A549 (cell line): ENCODE data around the gene PAK4. TPM values are rescaled to one million over a fixed set of nuclear protein-coding genes. Genes with fewer than 3 reads are reported as not detected.
A peak's percentile ranks its signal among the peaks of the same experiment; 100 is the strongest.

Experiments
- BCL3 ChIP-seq: fragments of >200 bp; sonication (Bioruptor Twin); formaldehyde crosslinking; IDR thresholded peaks from 3 replicates; pipeline ENCODE4 v1.6.1; 2016
- BHLHE40 ChIP-seq: IDR thresholded peaks from 2 replicates; pipeline ENCODE4 v1.6.1; 2012; ENCODE audit warnings: low read depth, low read length, inconsistent platforms
- CHD2 ChIP-seq: fragments of 150-350 bp; IDR thresholded peaks from 2 replicates; pipeline ENCODE4 v1.6.1; 2014; ENCODE audit warnings: low read length; ENCODE audit not compliant: partially characterized antibody
- E2F6 ChIP-seq: IDR thresholded peaks from 2 replicates; pipeline ENCODE4 v1.6.1; 2012; ENCODE audit warnings: low read depth, borderline replicate concordance
- EHF ChIP-seq: fragments of 250-450 bp; sonication (Bioruptor Pico); IDR thresholded peaks from 2 replicates; pipeline ENCODE4 v1.5.0; 2020; ENCODE audit warnings: mild to moderate bottlenecking
- EHMT2 ChIP-seq: fragments of 200-600 bp; sonication (generic); IDR thresholded peaks from 2 replicates; pipeline ENCODE4 v1.6.1; 2016; ENCODE audit warnings: antibody characterized with exemption, low read depth, mild to moderate bottlenecking, moderate library complexity
- ELK1 ChIP-seq: fragments of 150-350 bp; IDR thresholded peaks from 2 replicates; pipeline ENCODE4 v1.6.1; 2014; ENCODE audit warnings: low read depth, mild to moderate bottlenecking, low read length
- ESRRA ChIP-seq: fragments of 150-350 bp; IDR thresholded peaks from 2 replicates; pipeline ENCODE4 v1.6.1; 2014; ENCODE audit warnings: mild to moderate bottlenecking, low read length, borderline replicate concordance
- GATA3 ChIP-seq: IDR thresholded peaks from 2 replicates; pipeline ENCODE4 v1.6.1; 2012; ENCODE audit warnings: borderline replicate concordance
- HEYL ChIP-seq: fragments of 250-450 bp; sonication (Bioruptor Pico); IDR thresholded peaks from 2 replicates; pipeline ENCODE4 v1.8.0; 2021; ENCODE audit warnings: mild to moderate bottlenecking, moderate library complexity
- HMGXB4 ChIP-seq: fragments of 250-450 bp; sonication (Bioruptor Pico); IDR thresholded peaks from 2 replicates; pipeline ENCODE4 v1.5.0; 2021; ENCODE audit warnings: mild to moderate bottlenecking, moderate library complexity, borderline replicate concordance
- JUN ChIP-seq, 2 experiments: fragments of >200 bp; sonication (Bioruptor Twin); formaldehyde crosslinking; IDR thresholded peaks; 2 replicates in 1 of 2; 3 replicates in 1 of 2; pipeline ENCODE4 v1.6.1; 2016 to 2017
- JUNB ChIP-seq: fragments of >200 bp; sonication (Bioruptor Twin); formaldehyde crosslinking; IDR thresholded peaks from 2 replicates; pipeline ENCODE4 v1.6.1; 2016
- KDM1A ChIP-seq: fragments of 200-600 bp; sonication (generic); IDR thresholded peaks from 2 replicates; pipeline ENCODE4 v1.6.1; 2016; ENCODE audit warnings: low read depth, mild to moderate bottlenecking
- KDM5A ChIP-seq: fragments of 200-600 bp; sonication (generic); IDR thresholded peaks from 2 replicates; pipeline ENCODE4 v1.6.1; 2016; ENCODE audit warnings: antibody characterized with exemption, mild to moderate bottlenecking
- MAFK ChIP-seq: fragments of 450-650 bp; IDR thresholded peaks from 2 replicates; pipeline ENCODE4 v1.6.1; 2014; ENCODE audit not compliant: partially characterized antibody
- MYC ChIP-seq: IDR thresholded peaks from 2 replicates; pipeline ENCODE4 v1.6.1; 2012; ENCODE audit warnings: mild to moderate bottlenecking, inconsistent platforms, low read length, improper control_type of control experiment, borderline replicate concordance
- NFE2L2 ChIP-seq: fragments of 150-350 bp; conservative IDR thresholded peaks from 2 replicates; pipeline ENCODE4 v1.6.1; 2014; ENCODE audit warnings: low read length
- PHF8 ChIP-seq: fragments of 200-600 bp; sonication (generic); IDR thresholded peaks from 2 replicates; pipeline ENCODE4 v1.6.1; 2016; ENCODE audit warnings: low read depth, mild to moderate bottlenecking, antibody characterized with exemption, moderate library complexity, borderline replicate concordance
- POLR2A ChIP-seq: IDR thresholded peaks from 2 replicates; pipeline ENCODE4 v1.6.1; 2012; ENCODE audit warnings: mild to moderate bottlenecking, low read length
- POLR2AphosphoS2 ChIP-seq: conservative IDR thresholded peaks from 2 replicates; pipeline ENCODE4 v1.6.1; 2012; ENCODE audit warnings: low read length, improper control_type of control experiment, inconsistent platforms
- RFX5 ChIP-seq: fragments of 450-650 bp; IDR thresholded peaks from 2 replicates; pipeline ENCODE4 v1.7.1; 2014; ENCODE audit warnings: antibody characterized with exemption, mild to moderate bottlenecking, moderate library complexity
- RNF2 ChIP-seq: fragments of 200-600 bp; sonication (generic); IDR thresholded peaks from 2 replicates; pipeline ENCODE4 v1.6.1; 2016; ENCODE audit warnings: low read depth, mild to moderate bottlenecking, antibody characterized with exemption, moderate library complexity, borderline replicate concordance
- SMC3 ChIP-seq: fragments of >200 bp; sonication (Bioruptor Twin); formaldehyde crosslinking; IDR thresholded peaks from 3 replicates; pipeline ENCODE4 v1.6.1; 2018; ENCODE audit warnings: inconsistent platforms
- SREBF2 ChIP-seq: fragments of 450-650 bp; IDR thresholded peaks from 2 replicates; pipeline ENCODE4 v1.6.1; 2014; ENCODE audit warnings: mild to moderate bottlenecking, moderate library complexity
- TFCP2L1 ChIP-seq: fragments of 250-450 bp; sonication (Bioruptor Pico); IDR thresholded peaks from 2 replicates; pipeline ENCODE4 v1.5.0; 2021; ENCODE audit warnings: mild to moderate bottlenecking
- TP53 ChIP-seq: fragments of 250-450 bp; sonication (Bioruptor Pico); IDR thresholded peaks from 2 replicates; pipeline ENCODE4 v1.5.0; 2021; ENCODE audit warnings: mild to moderate bottlenecking, moderate library complexity
- ZC3H11A ChIP-seq: fragments of 450-650 bp; IDR thresholded peaks from 2 replicates; pipeline ENCODE4 v1.6.1; 2014; ENCODE audit warnings: antibody characterized with exemption, mild to moderate bottlenecking
- ZSCAN20 ChIP-seq: fragments of 250-450 bp; sonication (Bioruptor Pico); IDR thresholded peaks from 2 replicates; pipeline ENCODE4 v1.8.0; 2022; ENCODE audit warnings: mild to moderate bottlenecking, moderate library complexity
- polyA plus RNA-seq, 4 experiments: library from polyadenylated mRNA; depleted of rRNA in 3 of 4; stranded (reverse); fragments of >200 nt; fragmentation: RNase III in 1 of 4; extraction: RNeasy Plus Mini Kit Qiagen cat#74134 plus additional on column Dnase treatment in 1 of 4; gene quantifications; 2 replicates in 3 of 4; 3 replicates in 1 of 4; pipeline ENCODE4 v1.2.3, GENCODE V29; 2011 to 2017
- TF ChIP-seq, protein P1 (sequence below): fragments of >200 bp; sonication (Bioruptor Twin); formaldehyde crosslinking; IDR thresholded peaks from 3 replicates; pipeline ENCODE4 v1.5.1; 2016
- TF ChIP-seq, protein P2 (sequence below): IDR thresholded peaks from 2 replicates; pipeline ENCODE4 v1.6.1; 2012
- TF ChIP-seq, protein P3 (sequence below): IDR thresholded peaks from 2 replicates; pipeline ENCODE4 v1.6.1; 2012
- TF ChIP-seq, protein P4 (sequence below): fragments of 450-650 bp; IDR thresholded peaks from 2 replicates; pipeline ENCODE4 v1.6.1; 2014; ENCODE audit warnings: antibody characterized with exemption
- TF ChIP-seq, protein P5 (sequence below): fragments of >200 bp; sonication (Bioruptor Twin); formaldehyde crosslinking; IDR thresholded peaks from 2 replicates; pipeline ENCODE4 v1.6.1; 2016

Gene PAK4
- polyA plus RNA-seq, 2 of the 4 experiments (the other 2 are of a cell fraction), result 42.9 to 84.2 TPM

DNA sequence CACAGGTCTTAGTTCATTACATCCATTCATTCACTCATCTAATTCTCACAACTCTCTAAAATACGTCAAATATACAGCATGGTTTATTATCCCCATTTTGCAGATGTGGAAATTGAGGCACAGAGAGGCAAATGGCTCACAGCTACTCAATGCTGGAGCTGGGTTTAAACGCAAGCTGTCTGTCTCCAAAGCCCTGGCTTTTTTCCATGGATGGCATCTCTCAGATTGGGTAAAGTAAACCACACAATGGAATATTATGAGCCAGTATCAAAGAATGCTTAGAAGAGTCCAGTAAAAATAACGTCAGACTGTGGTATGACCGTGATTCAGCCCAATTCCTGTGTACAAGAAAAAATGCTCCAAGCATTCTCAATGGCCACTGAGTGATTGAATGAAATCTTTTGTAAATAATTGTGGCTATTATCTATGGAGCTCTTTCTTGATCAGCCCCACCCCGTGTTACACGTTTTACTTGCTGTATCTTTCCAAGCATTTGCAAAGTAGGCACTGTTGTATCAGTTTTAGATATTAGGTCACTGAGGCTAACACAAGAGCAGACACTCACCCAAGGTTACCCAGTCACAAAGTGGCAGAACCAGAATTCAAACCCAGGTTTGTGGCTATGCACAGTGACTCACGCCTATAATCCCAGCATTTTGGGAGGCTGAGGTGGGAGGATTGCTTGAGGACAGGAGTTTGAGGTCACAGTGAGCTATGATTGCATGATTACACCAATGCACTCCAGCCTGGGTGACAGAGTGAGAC lies 47.0 kb upstream of the PAK4 start (continued):
- no peak for TF ChIP-seq TFCP2L1 (CRISPR knock-in tag)
- TF ChIP-seq RFX5, result no peak
- no peak for TF ChIP-seq ZC3H11A
- TF ChIP-seq BHLHE40, result no peak
- TF ChIP-seq HMGXB4, result no peak
- TF ChIP-seq SMC3, result no peak; the same call in 1 of the 3 replicates
- no peak for TF ChIP-seq HEYL (CRISPR knock-in tag)
- TF ChIP-seq BCL3, result peak; percentile 84; the same call in 1 of the 3 replicates
- TF ChIP-seq, protein P1, sequence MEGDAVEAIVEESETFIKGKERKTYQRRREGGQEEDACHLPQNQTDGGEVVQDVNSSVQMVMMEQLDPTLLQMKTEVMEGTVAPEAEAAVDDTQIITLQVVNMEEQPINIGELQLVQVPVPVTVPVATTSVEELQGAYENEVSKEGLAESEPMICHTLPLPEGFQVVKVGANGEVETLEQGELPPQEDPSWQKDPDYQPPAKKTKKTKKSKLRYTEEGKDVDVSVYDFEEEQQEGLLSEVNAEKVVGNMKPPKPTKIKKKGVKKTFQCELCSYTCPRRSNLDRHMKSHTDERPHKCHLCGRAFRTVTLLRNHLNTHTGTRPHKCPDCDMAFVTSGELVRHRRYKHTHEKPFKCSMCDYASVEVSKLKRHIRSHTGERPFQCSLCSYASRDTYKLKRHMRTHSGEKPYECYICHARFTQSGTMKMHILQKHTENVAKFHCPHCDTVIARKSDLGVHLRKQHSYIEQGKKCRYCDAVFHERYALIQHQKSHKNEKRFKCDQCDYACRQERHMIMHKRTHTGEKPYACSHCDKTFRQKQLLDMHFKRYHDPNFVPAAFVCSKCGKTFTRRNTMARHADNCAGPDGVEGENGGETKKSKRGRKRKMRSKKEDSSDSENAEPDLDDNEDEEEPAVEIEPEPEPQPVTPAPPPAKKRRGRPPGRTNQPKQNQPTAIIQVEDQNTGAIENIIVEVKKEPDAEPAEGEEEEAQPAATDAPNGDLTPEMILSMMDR, result no peak
- no peak for TF ChIP-seq EHF
- peak; percentile 99 for TF ChIP-seq JUNB
- TF ChIP-seq EHMT2, result no peak
- no peak for TF ChIP-seq RNF2
- TF ChIP-seq, protein P2, sequence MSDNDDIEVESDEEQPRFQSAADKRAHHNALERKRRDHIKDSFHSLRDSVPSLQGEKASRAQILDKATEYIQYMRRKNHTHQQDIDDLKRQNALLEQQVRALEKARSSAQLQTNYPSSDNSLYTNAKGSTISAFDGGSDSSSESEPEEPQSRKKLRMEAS, result peak; percentile 83
- TF ChIP-seq, protein P3, sequence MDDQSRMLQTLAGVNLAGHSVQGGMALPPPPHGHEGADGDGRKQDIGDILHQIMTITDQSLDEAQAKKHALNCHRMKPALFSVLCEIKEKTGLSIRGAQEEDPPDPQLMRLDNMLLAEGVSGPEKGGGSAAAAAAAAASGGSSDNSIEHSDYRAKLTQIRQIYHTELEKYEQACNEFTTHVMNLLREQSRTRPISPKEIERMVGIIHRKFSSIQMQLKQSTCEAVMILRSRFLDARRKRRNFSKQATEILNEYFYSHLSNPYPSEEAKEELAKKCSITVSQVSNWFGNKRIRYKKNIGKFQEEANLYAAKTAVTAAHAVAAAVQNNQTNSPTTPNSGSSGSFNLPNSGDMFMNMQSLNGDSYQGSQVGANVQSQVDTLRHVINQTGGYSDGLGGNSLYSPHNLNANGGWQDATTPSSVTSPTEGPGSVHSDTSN, result peak; percentile 72
- TF ChIP-seq POLR2AphosphoS2, result no peak
- peak; percentile 80 for TF ChIP-seq KDM1A
- peak; percentile 74; the same call in 1 of the 2 replicates for TF ChIP-seq ZSCAN20 (CRISPR knock-in tag)
- TF ChIP-seq MYC, result 0 out of 2 replicates have a peak, but pooled peaks have one; percentile 21
- peak; percentile 95 to 97; a peak in 4 of 5 replicates for TF ChIP-seq JUN (IDR thresholded peaks at IDR 0.05)
- TF ChIP-seq CHD2, result no peak
- peak; percentile 92 for TF ChIP-seq MAFK
- 0 out of 2 replicates have a peak, but pooled peaks have one; percentile 15 for TF ChIP-seq NFE2L2
- TF ChIP-seq ESRRA, result 0 out of 2 replicates have a peak, but pooled peaks have one; percentile 28
- TF ChIP-seq GATA3, result peak; percentile 91
- no peak for TF ChIP-seq KDM5A
- no peak for TF ChIP-seq PHF8
- TF ChIP-seq, protein P4, sequence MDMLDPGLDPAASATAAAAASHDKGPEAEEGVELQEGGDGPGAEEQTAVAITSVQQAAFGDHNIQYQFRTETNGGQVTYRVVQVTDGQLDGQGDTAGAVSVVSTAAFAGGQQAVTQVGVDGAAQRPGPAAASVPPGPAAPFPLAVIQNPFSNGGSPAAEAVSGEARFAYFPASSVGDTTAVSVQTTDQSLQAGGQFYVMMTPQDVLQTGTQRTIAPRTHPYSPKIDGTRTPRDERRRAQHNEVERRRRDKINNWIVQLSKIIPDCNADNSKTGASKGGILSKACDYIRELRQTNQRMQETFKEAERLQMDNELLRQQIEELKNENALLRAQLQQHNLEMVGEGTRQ, result no peak
- TF ChIP-seq, protein P5, sequence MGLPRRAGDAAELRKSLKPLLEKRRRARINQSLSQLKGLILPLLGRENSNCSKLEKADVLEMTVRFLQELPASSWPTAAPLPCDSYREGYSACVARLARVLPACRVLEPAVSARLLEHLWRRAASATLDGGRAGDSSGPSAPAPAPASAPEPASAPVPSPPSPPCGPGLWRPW, result no peak; the same call in 1 of the 2 replicates
- no peak for TF ChIP-seq ELK1
- no peak for TF ChIP-seq POLR2A
- TF ChIP-seq TP53 (CRISPR knock-in tag), result no peak
- no peak for TF ChIP-seq E2F6
- no peak for TF ChIP-seq SREBF2
